ENCODE results near the gene ZBTB45. TPM values are rescaled to one million over a fixed set of nuclear protein-coding genes. Genes with fewer than 3 reads are reported as not detected.
A peak's percentile ranks its signal among the peaks of the same experiment; 100 is the strongest.

ZBTB45 gene
- total RNA-seq = 14.9 TPM

DNA sequence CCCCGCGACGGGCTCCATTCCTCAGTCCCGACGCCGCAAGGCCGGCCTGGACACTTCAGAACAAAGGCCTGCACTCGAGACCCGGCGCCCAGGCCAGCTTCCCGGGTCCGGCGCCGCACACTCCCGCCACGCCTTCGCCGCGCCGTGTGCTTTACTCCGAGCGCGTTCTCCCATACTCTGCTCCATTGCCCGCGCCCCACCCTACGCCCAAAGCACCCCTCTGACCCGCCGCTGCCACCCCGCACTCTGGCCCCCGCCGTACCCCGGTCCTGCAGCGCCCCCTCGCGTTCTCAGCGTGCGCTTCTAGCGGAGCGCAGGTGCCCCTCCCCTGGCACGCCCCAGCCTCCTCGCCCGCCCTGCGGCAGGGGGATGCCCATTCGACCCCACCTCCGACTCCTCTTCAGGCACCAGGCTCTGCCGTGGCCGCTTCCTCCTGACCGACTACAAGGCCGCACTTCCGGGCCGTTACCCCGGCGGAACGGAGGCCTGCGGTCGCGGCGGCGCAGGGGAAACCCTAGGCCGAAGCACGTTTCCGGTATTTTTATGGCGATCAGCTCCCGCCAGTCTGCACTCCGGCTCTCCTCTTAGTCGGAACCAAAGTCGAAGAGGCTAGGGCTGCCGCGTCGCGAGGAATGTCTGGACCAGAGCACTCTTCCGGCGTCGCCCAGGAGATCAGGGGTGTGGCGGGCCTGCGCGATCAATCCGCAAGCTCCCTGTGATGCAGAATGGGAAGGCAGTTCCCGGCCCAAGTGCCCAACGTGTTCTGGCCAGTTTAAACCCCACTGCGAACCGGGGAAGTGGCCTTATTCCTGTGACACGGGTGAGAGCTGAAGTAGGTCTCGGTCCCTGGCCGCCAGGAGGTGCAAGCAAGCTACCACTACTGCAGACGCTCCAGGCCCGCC lies at the start of gene ZBTB45:
Gene ZBTB45 (minus strand): TSS at position 456 of the 902 bp plus-strand sequence. CDS start 2,137 bp downstream, outside the sequence.
- intact Hi-C loops (cut with DNase I) = no loop called here
- peak; percentile 94 for DNase-seq (ENCODE audit: low spot score)
- peak; percentile 94 for ATAC-seq

DNA sequence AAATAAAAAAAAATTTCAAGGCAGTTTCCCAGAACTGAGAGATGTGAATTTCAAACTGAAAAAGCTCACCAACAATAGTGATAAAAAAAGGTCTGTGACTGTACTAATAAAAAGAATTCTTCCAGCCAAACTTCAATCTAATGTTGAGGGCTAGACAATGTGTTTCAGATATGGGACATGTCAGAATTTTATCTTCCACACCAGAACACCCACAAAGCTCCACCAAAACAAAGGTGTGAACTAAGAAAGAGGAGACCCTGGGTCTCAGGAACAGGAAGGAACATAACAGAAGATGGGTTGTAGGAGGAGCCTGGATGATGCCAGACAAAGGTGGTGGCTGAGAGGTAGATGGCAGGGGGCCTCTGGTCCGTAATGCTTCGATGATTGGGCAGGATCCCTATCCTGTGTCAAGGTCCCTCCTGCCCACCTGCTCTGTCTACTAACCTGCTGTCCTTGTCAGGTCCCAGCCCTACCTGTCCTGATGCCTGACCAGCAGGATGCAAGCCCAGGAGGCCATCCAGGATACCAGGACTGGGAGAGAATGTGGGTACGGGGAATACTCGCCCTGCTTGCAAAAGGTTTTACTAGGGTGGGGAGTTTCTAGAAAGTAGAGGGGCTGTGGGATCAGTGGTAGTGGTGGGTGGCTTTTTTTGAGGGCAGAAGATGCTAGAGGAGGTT lies 49.0 kb upstream of the ZBTB45 start:
- intact Hi-C loops (cut with DNase I) = no loop called here
- DNase-seq (ENCODE audit: low spot score) = peak; percentile 39
- ATAC-seq = no peak

DNA sequence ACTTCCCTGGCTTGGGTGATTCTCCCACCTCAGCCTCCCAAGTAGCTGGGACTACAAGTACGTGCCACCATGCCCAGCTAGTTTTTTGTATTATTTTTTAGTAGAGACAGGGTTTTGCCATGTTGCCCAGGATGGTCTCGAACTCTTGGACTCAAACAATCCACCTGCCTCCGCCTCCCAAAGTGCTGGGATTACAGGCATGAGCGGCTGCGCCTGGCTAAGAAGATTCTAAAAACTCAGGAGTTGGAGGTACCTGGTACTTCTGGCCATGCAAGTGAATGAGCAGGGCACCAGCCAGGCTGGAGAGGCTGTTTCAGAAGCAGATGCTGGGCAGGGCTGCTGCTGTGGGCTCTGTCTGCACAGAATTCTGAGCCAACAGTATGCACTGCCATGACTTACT lies 47.4 kb upstream of the ZBTB45 start:
- DNase-seq (ENCODE audit: low spot score) (peak; percentile 42), ATAC-seq (no peak)
- intact Hi-C loops (cut with DNase I) = no loop called here

DNA sequence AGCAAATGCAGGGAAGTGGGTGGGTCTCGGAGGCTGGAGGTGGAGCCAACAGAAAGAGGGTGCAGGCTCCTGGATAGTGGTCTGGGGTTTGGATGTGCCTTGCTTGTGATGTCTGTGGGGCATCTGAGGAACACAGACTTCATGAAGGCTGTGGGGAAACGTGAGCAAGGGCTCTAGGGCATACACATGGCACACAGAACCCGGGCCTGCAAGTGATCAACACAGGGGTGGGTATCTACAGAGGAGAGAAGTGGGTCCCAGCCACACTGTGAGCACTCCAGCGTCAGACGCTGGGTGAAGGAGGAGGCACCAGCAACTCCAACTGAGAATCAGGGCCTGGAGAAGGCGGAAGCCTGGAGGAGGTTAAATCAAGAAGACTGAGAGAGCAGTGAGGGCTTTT lies 44.2 kb upstream of the ZBTB45 start:
- intact Hi-C loops (cut with DNase I) = no loop called here
- no peak for ATAC-seq
- DNase-seq (ENCODE audit: low spot score) = peak; percentile 56

DNA sequence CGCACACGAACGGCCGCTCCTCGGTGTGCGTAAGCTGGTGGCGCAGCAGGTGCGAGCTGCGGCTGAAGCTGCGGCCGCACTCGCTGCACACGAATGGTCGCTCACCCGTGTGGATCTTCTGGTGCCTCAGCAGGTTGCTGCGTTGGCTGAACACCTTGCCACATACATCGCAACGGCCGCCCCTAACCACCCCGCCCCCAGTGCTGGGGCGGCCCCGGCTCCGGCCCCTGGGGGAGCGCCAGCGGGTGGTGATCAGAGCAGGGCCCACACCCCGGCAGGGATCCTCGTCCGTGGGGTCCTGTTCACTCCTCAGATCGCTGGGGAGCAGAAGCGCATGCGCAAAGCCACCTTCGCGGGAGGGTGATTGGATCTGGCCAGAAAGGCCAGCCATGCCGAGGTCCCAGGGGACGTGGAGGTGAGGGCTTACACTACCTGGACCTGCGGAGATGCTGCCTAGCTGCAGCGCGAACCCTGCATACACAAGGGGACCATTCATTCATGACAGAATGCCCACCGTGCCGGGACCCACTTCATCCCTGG lies 43.5 kb upstream of the ZBTB45 start:
- ATAC-seq = no peak
- intact Hi-C loops (cut with DNase I) = no loop called here
- DNase-seq (ENCODE audit: low spot score) = peak; percentile 74

DNA sequence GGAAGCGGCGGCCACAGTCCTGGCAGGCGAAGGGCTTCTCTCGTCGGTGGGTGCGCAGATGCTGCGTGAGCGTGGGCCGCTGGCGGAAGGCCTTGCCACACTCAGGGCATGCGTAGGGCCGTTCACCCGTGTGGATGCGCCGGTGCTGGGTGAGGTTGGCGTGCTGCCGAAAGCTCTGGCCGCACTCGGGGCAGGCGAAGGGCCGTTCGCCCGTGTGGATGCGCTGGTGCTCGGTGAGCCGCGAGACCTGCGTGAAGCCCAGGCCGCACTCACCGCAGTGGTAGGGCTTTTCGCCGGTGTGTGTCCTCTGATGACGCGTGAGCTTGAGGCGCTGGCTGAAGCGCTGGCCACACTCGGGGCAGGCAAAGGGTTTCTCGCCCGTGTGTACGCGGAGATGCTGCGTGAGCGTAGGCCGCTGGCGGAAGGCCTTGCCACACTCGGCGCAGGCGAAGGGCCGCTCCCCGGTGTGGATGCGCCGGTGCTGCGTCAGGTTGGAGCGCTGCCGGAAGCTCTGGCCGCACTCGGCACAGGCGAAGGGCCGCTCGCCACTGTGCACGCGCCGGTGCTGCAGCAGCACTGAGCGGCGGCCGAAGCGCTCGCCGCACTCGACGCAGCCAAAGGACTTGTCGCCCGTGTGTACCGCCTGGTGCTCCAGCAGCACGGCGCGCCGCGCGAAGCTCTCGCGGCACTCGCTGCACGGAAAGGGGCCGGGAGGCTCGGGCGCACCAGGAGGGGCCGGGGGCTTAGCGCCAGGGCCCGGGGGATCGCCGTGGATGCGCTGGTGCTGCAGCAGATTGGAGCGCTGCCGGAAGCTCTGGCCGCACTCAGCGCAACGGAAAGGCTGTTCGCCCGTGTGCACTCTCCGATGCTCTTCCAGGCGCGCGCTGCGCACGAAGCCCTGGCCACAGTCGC lies 42.8 kb upstream of the ZBTB45 start:
- ATAC-seq (no peak), DNase-seq (ENCODE audit: low spot score) (peak; percentile 73)
- intact Hi-C loops (cut with DNase I) = no loop called here

DNA sequence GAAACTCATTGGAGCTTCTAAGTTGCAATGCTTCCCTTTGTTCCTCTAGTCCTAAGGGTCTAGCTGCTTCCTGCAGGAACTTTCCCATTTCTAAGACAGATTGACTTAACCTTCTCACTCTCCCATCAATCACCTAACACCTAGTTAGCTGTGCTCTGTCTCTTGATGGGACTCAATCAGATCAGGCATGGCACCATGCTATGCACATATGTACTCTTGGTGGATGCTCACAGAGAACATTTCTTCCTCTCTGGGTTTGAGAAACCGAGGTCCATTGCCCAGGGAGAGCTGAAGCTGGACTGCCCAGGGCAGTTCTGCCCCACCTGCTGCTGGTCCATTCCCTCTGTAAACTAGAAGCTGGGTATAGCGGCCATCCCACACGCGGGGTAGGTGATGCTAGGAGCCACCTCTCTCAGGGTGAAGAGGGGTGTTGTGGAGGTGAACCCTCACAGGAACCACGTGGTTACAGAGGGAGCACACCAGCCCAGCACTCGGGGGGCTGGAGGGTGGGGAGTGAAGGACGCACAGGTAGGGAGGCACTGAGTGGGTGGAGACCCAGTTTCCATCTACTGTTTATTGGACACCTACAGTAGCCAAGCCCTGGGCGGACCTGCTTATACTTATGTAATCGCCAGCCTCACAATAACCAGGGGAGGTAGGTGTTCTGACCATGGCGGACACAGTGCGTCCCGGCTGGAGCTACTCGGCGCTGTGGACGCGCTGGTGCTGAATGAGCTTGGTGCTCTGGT lies 41.9 kb upstream of the ZBTB45 start:
- no peak for DNase-seq (ENCODE audit: low spot score)
- no peak for ATAC-seq
- intact Hi-C loops (cut with DNase I) = no loop called here

DNA sequence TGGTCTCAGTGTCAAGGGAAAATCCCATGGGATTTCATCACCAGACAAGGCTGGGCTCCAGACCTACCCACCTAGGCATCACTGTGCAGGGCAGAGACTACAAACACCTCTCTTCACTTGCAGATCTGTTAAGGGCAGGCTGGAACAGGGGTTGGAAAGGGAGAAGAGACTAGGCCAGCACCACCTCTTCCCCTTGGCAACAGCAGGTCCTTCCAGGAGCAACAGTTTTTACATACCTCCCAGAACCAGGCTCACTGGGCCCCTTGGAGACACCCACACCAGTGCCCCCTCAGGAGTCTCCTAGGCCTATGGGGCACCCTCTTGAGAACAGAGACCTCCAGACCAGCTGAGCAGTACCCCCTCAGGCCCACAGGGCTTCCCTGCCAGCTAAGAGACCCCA lies 41.3 kb upstream of the ZBTB45 start:
- intact Hi-C loops (cut with DNase I) = no loop called here
- ATAC-seq (no peak), DNase-seq (ENCODE audit: low spot score) (no peak)

DNA sequence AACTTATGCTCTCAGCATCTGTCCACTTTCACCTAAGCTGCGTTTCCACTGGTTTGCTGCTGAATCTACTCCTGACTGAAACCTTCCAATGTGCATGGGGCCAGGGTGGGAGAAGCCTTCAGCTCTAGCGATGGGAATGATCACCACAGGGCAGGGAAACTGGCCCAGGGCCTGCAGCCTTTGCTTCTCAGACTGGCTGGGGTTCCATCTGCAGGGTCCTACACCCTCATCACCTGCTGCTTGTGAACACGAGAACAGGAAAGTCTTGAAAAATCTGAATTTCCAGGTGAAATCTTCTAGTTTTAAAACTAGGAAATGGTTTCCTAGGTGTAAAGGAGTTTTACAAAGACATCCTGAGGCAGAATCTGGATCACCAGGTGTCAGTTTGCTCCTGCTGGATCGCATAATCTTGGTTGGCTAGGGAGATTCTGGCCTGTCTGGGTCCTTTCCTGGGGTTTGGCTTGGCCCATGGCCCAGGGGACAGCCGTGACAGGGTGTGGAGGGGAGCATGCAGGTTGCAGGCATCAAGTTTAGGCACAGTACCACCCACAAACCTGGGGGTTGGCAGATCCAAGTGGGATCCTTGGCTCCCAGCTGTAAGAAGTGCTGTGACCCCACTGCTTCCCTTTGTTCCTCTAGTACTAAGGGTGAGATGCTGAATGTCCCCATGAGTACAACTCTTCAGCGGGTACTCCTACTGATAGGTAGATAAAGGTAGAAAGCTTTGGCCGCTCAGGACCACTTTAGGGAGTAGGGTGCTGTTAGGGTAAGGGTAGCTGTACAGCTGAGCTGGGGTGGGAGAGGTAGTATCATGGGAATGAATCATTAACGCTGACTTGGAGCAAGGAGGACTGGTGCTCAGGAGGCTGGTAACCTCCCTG lies 40.6 kb upstream of the ZBTB45 start:
- intact Hi-C loops (cut with DNase I) = no loop called here
- DNase-seq (ENCODE audit: low spot score) (no peak), ATAC-seq (no peak)

DNA sequence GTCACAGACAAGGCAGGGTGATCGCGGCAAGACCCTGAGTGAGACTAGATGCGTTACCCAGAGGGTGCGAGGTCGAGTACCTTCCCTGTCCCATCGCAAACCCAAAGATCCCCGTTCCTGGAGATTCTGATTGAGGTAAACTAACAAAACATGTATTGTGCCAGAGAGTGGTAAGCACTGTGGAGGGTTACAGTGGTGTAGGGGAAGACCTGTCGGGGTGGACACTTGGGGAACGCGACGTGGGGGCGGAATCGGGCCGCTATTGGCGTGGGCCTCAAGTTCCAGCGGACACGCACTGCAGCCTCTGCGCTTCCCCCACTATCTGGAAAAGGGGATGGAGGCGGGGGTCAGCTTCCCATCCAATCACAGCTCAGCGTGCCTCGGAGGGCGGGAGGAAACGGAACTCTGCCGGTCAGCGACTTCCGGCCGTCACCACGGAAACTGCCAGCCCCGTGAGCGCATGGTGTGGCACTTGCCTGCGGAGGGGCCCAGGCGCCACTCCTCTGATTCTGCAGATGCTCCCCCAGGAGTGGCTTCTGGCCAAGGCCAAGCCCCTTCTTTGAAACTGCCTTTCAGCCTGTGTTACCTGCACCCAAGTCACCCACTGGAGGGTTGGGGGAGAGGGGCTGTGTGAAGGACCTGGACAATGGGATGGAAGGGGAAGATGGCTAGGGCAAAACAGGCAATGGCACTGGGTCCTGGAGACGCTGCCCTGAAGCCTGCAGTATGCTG lies 39.8 kb upstream of the ZBTB45 start:
- intact Hi-C loops (cut with DNase I) = no loop called here
- DNase-seq (ENCODE audit: low spot score) (peak; percentile 95), ATAC-seq (peak; percentile 83)

DNA sequence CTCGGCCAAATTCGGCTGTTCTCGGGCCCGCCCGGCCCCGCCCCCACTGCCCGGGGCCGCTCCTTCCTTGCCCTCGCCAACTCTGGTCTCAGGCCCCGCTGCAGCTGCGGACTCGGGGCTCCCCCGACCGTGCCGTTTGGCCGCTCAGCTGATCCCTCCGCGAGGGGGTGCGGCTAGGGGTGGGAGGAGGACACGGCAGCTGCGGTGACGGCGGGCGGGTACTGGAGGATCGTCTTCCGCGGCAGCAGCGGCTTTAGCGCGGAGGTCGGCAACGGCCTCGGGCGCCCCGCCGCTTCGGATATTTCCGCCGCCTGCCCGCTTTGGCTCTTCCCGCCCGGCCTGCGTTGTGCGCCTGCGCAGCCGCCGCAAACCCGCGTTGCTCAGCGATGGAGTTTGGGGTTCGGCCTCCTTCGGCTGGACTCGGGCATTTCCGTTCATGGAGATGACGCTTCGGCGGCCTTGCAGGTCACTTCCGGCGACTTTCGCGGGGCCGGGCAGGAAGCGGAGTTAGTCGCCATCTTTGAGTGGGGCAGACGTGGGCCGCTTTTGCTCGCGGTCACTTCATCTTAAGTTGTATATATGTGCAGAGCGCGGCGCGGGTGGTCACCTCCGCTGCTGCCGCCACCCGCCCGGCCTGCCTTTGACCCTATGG lies 39.1 kb upstream of the ZBTB45 start:
- peak; percentile 100 for DNase-seq (ENCODE audit: low spot score)
- intact Hi-C loops (cut with DNase I) = no loop called here
- ATAC-seq = peak; percentile 89

DNA sequence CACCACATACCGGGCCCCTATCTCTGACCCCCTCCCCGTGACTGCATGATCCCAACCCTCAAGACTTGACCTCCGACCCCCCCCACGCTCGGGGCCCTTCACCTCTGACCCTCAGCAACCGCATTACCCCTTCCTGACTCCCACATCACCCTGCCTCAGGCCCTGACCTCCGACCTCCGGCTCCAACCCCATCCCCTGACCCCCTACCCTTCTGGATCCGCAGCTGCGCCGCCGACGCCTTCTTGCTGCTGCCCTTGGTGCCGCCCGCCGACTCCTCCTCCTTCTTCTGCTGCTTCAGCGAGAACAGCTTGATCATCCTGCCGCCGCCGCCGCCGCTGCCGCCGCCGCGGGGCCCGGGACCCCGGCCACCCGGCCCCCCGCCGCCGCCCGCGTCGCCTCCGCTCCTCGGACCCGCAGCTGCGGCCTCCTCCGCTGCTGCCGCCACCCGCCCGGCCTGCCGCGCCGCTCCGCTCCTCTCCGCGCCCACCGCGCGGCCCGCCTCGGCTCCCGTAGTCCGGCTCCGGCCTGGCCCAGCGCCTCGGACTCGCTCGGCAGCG lies 38.5 kb upstream of the ZBTB45 start, which contains the start of gene UBE2M:
Gene UBE2M (minus strand): TSS at position 546 of the 557 bp plus-strand sequence. CDS start 230 bp downstream, at position 316.
- ATAC-seq = no peak
- peak; percentile 85 for DNase-seq (ENCODE audit: low spot score)
- intact Hi-C loops (cut with DNase I) = no loop called here

DNA sequence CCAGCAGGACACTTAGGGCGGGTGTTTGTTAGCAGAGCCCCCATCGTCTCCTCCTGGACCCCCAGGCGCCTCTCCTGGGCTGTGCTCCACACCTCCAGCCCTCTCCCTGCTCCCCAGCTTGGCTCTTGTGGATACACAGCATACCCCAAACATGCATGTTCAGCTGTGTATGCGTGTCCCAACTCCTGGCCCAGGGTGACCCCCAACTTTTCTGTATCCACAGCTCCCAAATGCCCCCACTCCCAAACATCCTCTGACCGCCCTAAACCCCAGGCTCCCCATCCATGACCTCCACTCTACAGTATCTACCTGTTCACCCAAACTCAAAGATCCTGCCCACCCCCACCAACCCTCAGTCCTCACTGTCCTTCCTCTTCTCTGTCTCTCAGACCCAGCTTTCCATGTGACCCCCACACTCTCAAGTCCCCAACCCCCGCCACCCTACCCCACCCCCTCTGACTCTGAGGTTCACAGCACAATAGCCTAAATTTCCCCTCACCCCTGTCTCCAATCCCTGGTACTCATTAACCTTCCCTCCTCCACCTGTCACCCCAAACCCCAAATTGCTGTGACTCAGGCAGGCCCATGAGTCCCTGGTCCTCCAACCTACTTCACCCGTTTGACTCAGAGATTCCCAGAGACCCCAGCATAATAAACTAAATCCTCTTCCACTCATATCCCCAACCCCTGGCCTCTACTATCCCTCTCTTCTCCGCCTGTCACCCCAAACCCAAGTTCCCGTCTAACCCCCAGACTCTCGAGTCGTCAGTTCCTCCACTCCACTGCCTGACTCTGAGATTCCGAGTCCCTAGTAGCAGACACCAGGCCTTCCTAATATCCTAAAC lies 37.8 kb upstream of the ZBTB45 start:
- intact Hi-C loops (cut with DNase I) = no loop called here
- no peak for ATAC-seq
- no peak for DNase-seq (ENCODE audit: low spot score)

DNA sequence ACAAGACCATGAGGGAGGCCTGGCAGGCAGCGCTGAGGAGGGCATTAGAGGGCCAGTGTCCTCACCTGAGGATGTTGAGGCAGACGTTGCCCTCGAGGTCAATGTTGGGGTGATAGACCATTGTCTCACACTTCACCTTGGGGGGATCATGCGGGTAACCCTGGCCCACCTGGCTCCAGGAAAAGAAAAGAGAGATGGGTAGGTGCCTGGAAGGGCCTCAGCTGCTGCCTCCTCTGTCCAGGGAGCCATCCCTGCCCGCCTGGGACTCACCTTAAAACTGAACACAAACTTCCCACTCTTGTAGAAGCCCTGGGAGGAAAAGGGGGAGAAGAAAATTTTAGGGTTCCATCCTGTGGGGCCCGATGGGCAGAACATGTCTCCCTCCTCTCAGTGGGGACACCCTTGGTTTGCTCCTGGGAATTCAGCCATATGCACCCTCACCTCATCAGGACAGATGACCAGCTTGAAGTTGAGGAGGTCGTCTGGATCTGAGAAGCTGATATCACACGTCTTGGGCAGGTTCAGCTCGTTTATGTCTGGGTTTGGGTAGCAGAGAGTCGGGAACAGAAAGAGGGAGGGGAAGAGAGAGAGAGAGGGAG lies 37.1 kb upstream of the ZBTB45 start:
- ATAC-seq (no peak), DNase-seq (ENCODE audit: low spot score) (no peak)
- intact Hi-C loops (cut with DNase I) = no loop called here
